Uterus (tissue), 2 donors: ENCODE measurements around the gene BSND.

Experiments used
- POLR2A ChIP-seq, 2 donors: fragments of 450-650 bp; IDR thresholded peaks; one replicate each; pipeline ENCODE4 v1.6.1; 2016; ENCODE audit warnings: antibody characterized with exemption in 2 of 2, mild to moderate bottlenecking in 1 of 2, moderate library complexity in 1 of 2
- TF ChIP-seq, protein P1 (sequence below), 4 experiments: fragments of 200-600 bp in 2 of 4; fragments of 450-650 bp in 2 of 4; sonication (generic) in 2 of 4; IDR thresholded peaks; one replicate each; pipeline ENCODE4 v1.5.1; 2016 to 2019; ENCODE audit warnings: antibody characterized with exemption in 4 of 4, mild to moderate bottlenecking in 2 of 4, moderate library complexity in 1 of 4

DNA sequence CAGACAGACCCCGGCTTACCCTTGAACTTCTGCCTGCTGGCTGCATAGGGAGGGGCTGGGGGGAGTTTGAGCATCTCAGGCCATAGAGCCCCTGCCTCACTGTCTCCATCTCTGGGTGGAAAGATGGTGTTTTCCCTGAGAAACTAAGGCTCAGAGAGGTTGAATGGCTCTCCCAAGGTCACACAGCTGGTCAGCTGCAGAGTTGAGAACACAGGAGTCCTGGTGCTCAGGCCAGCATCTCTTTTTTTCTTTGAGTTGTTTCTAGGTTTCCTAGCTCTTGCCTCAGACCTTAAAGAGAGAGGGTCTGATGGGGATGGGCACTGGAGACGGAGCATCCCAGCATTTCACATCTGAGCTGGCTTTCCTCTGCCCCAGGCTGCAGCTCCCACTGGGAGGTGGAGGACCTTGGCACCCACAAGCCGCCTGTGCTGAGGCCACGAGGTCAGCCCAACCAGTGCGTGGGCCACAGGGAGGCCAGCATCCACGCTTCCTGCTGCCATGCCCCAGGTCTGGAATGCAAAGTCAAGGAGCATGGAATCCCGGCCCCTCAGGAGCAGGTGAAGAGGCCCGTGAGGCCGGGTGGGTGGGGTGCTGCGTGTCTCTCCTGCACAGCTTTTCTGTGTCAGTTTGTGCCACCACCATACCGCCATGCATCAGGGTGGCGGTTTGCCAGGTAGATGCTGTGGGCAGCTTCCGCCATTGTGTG lies 62.4 kb downstream of the BSND start:
- TF ChIP-seq, protein P1, sequence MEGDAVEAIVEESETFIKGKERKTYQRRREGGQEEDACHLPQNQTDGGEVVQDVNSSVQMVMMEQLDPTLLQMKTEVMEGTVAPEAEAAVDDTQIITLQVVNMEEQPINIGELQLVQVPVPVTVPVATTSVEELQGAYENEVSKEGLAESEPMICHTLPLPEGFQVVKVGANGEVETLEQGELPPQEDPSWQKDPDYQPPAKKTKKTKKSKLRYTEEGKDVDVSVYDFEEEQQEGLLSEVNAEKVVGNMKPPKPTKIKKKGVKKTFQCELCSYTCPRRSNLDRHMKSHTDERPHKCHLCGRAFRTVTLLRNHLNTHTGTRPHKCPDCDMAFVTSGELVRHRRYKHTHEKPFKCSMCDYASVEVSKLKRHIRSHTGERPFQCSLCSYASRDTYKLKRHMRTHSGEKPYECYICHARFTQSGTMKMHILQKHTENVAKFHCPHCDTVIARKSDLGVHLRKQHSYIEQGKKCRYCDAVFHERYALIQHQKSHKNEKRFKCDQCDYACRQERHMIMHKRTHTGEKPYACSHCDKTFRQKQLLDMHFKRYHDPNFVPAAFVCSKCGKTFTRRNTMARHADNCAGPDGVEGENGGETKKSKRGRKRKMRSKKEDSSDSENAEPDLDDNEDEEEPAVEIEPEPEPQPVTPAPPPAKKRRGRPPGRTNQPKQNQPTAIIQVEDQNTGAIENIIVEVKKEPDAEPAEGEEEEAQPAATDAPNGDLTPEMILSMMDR (IDR thresholded peaks at IDR 0.05): no peak
- TF ChIP-seq POLR2A (IDR thresholded peaks at IDR 0.05): no peak
